H9 (cell line): Measurements from ENCODE around the gene STMN1. TPM values are rescaled to one million over a fixed set of nuclear protein-coding genes. Genes with fewer than 3 reads are reported as not detected.
A peak's percentile ranks its signal among the peaks of the same experiment; 100 is the strongest.

Experiments
- DNase-seq: peaks from one replicate; pipeline ENCODE4 v3.0.0-alpha.2; 2017
- H2AFZ ChIP-seq: one replicate; pipeline ENCODE4 v1.6.1; 2013; ENCODE audit warnings: mild to moderate bottlenecking, low read length, control low read depth, moderate library complexity
- H2AK5ac ChIP-seq: 2 replicates; pipeline ENCODE4 v1.6.1; 2013; ENCODE audit warnings: low read length, control low read depth, mixed read lengths; ENCODE audit not compliant: insufficient read length
- H2BK120ac ChIP-seq: one replicate; pipeline ENCODE4 v1.6.1; 2013; ENCODE audit warnings: low read depth, mild to moderate bottlenecking, low read length, control low read depth, inconsistent platforms; ENCODE audit not compliant: poor library complexity, severe bottlenecking
- H2BK12ac ChIP-seq: 2 replicates; pipeline ENCODE4 v1.6.1; 2013; ENCODE audit warnings: low read length, control low read depth, mixed read lengths, low read depth; ENCODE audit not compliant: insufficient read length
- H2BK15ac ChIP-seq: 2 replicates; pipeline ENCODE4 v1.6.1; 2013; ENCODE audit warnings: low read depth, low read length, control low read depth
- H2BK20ac ChIP-seq: one replicate; pipeline ENCODE4 v1.6.1; 2013; ENCODE audit warnings: low read depth, mild to moderate bottlenecking, low read length, control low read depth, inconsistent platforms; ENCODE audit not compliant: poor library complexity, severe bottlenecking
- H2BK5ac ChIP-seq: 2 replicates; pipeline ENCODE4 v1.6.1; 2013; ENCODE audit warnings: low read length, control low read depth, mixed read lengths; ENCODE audit not compliant: insufficient read length
- H3K14ac ChIP-seq: 2 replicates; pipeline ENCODE4 v1.6.1; 2013; ENCODE audit warnings: low read length, control low read depth; ENCODE audit not compliant: insufficient read depth
- H3K18ac ChIP-seq: 2 replicates; pipeline ENCODE4 v1.6.1; 2013; ENCODE audit warnings: low read depth, mild to moderate bottlenecking, mixed read lengths, low read length, control low read depth; ENCODE audit not compliant: insufficient read length
- H3K23ac ChIP-seq: 2 replicates; pipeline ENCODE4 v1.6.1; 2013; ENCODE audit warnings: low read length, control low read depth, mixed read lengths, low read depth; ENCODE audit not compliant: insufficient read length
- H3K23me2 ChIP-seq: 2 replicates; pipeline ENCODE4 v1.6.1; 2013; ENCODE audit warnings: low read depth, mild to moderate bottlenecking, mixed read lengths, low read length, control low read depth; ENCODE audit not compliant: insufficient read length, poor library complexity, severe bottlenecking
- H3K27ac ChIP-seq: 2 replicates; pipeline ENCODE4 v1.5.1; 2013; ENCODE audit warnings: low read length, control low read depth, mixed read lengths, low read depth; ENCODE audit not compliant: insufficient read length
- H3K27me3 ChIP-seq: 2 replicates; pipeline ENCODE4 v1.6.1; 2013; ENCODE audit warnings: low read length, control low read depth, inconsistent platforms; ENCODE audit not compliant: insufficient read depth
- H3K4ac ChIP-seq: 2 replicates; pipeline ENCODE4 v1.6.1; 2013; ENCODE audit warnings: low read depth, mild to moderate bottlenecking, control low read depth, inconsistent platforms, low read length, moderate library complexity
- H3K4me1 ChIP-seq: 2 replicates; pipeline ENCODE4 v1.6.1; 2013; ENCODE audit warnings: low read length, control low read depth, inconsistent platforms; ENCODE audit not compliant: insufficient read depth
- H3K4me2 ChIP-seq: 2 replicates; pipeline ENCODE4 v1.6.1; 2013; ENCODE audit warnings: low read length, control low read depth, mixed read lengths; ENCODE audit not compliant: insufficient read length, insufficient read depth
- H3K56ac ChIP-seq: 2 replicates; pipeline ENCODE4 v1.6.1; 2013; ENCODE audit warnings: low read depth, mild to moderate bottlenecking, mixed read lengths, low read length, control low read depth; ENCODE audit not compliant: insufficient read length
- H3K79me1 ChIP-seq: 2 replicates; pipeline ENCODE4 v1.6.1; 2013; ENCODE audit warnings: low read depth, mild to moderate bottlenecking, moderate library complexity, low read length, control low read depth, inconsistent platforms; ENCODE audit not compliant: insufficient read depth, poor library complexity, severe bottlenecking
- H3K79me2 ChIP-seq: 2 replicates; pipeline ENCODE4 v1.6.1; 2013; ENCODE audit warnings: low read length, control low read depth, inconsistent platforms; ENCODE audit not compliant: insufficient read depth
- H3K9ac ChIP-seq: 2 replicates; pipeline ENCODE4 v1.6.1; 2013; ENCODE audit warnings: low read length, control low read depth, mixed read lengths; ENCODE audit not compliant: insufficient read length; ENCODE audit errors: extremely low read depth
- H3K9me3 ChIP-seq: one replicate; pipeline ENCODE4 v1.6.1; 2013; ENCODE audit warnings: low read depth, low read length, inconsistent platforms; ENCODE audit not compliant: control insufficient read depth
- H3T11ph ChIP-seq: one replicate; pipeline ENCODE4 v1.6.1; 2013; ENCODE audit warnings: mild to moderate bottlenecking, low read length, control low read depth, inconsistent platforms
- H4K20me1 ChIP-seq: one replicate; pipeline ENCODE4 v1.6.1; 2013; ENCODE audit not compliant: control insufficient read depth, insufficient read length, insufficient read depth
- H4K5ac ChIP-seq: 2 replicates; pipeline ENCODE4 v1.6.1; 2013; ENCODE audit warnings: low read depth, mild to moderate bottlenecking, mixed read lengths, low read length, control low read depth; ENCODE audit not compliant: insufficient read length
- H4K8ac ChIP-seq: replicated peaks from 2 replicates; pipeline ENCODE4 v1.6.1; 2013; ENCODE audit warnings: low read length, control low read depth, mixed read lengths, low read depth; ENCODE audit not compliant: insufficient read length
- H4K91ac ChIP-seq: 2 replicates; pipeline ENCODE4 v1.6.1; 2013; ENCODE audit warnings: low read depth, mild to moderate bottlenecking, moderate library complexity, mixed read lengths, low read length, control low read depth; ENCODE audit not compliant: insufficient read length
- H3K27ac Mint-ChIP-seq, 3 experiments: 2 replicates in 2 of 3; 3 replicates in 1 of 3; pipeline ENCODE4 v1.8.0; 2020 to 2021; ENCODE audit warnings: mixed read lengths in 3 of 3, mild to moderate bottlenecking in 1 of 3, moderate library complexity in 1 of 3
- H3K27me3 Mint-ChIP-seq: 2 replicates; pipeline ENCODE4 v1.8.0; 2021; ENCODE audit warnings: low read depth, mild to moderate bottlenecking, moderate library complexity, mixed read lengths
- H3K36me3 Mint-ChIP-seq, 3 experiments: 2 replicates in 2 of 3; 3 replicates in 1 of 3; pipeline ENCODE4 v1.8.0; 2020 to 2021; ENCODE audit warnings: low read depth in 3 of 3, mixed read lengths in 3 of 3; ENCODE audit not compliant: insufficient read depth in 1 of 3
- H3K4me1 Mint-ChIP-seq, 2 experiments: 2 replicates each; pipeline ENCODE4 v1.8.0; 2020; ENCODE audit warnings: mixed read lengths in 2 of 2
- H3K4me3 Mint-ChIP-seq, 2 experiments: 2 replicates in 1 of 2; 3 replicates in 1 of 2; pipeline ENCODE4 v1.8.0; 2020 to 2021; ENCODE audit warnings: mild to moderate bottlenecking in 2 of 2, mixed read lengths in 2 of 2, moderate library complexity in 1 of 2
- H3K9me3 Mint-ChIP-seq, 2 experiments: 2 replicates in 1 of 2; 3 replicates in 1 of 2; pipeline ENCODE4 v1.8.0; 2020; ENCODE audit warnings: mild to moderate bottlenecking in 2 of 2, mixed read lengths in 2 of 2, moderate library complexity in 1 of 2
- CTCF ChIP-seq: fragments of 200-600 bp; sonication (generic); conservative IDR thresholded peaks from 3 replicates; pipeline ENCODE4 v1.8.0; 2021; ENCODE audit warnings: antibody characterized with exemption, mild to moderate bottlenecking
- WGBS: extraction: QIAGEN DNeasy Blood & Tissue Kit; methylation state at CpG from one replicate; pipeline ENCODE4 v1.1.7; 2013; ENCODE audit warnings: missing lambda C conversion rate, low lambda C conversion rate, mixed read lengths; ENCODE audit not compliant: insufficient read length; ENCODE audit errors: extremely low coverage; 5-methylcytosine and 5-hydroxymethylcytosine counted together
- total RNA-seq: library from RNA; stranded (reverse); gene quantifications from 2 replicates; pipeline ENCODE4 v1.2.1, GENCODE V29; 2021

STMN1 gene
- total RNA-seq, 1 experiment from 2014 or later = 500 TPM

- Histone ChIP-seq H3K14ac (no peak overlapping the region), H3K79me2 (peaks cover 9% of the 10 kb centered on the region; the same call in 1 of the 2 replicates), H2AFZ (no peak overlapping the region), H3K4ac (no peak overlapping the region), H4K20me1 (no peaks in the 10 kb centered on the region), H3K4me2 (no peak overlapping the region), H3K18ac (no peak overlapping the region), H3K79me1 (peaks cover 4% of the 10 kb centered on the region), H2BK5ac (no peak overlapping the region), H3K4me1 (peaks cover 3% of the 10 kb centered on the region; the same call in 1 of the 2 replicates), H3K27ac (no peak overlapping the region), H3K27me3 (no peaks in the 10 kb centered on the region), H2AK5ac (no peak overlapping the region), H2BK15ac (no peak overlapping the region), H3K23me2 (peaks cover 16% of the 10 kb centered on the region), H3K9ac (no peak overlapping the region), H3T11ph (no peak overlapping the region), H4K8ac (no peak overlapping the region), H2BK12ac (no peak overlapping the region), H3K9me3 (no peaks in the 10 kb centered on the region), H4K91ac (no peak overlapping the region), H3K23ac (no peak overlapping the region), H4K5ac (no peak overlapping the region), H3K56ac (no peak overlapping the region), H2BK20ac (no peak overlapping the region), H2BK120ac (no peak overlapping the region)
- Mint-ChIP-seq H3K4me1 (peaks cover 14 to 24% of the 10 kb centered on the region in 2 experiments), H3K4me3 (0 out of 5 replicates have a peak overlapping the region, but pooled peaks of 1 of the 2 experiments have one; percentile 8), H3K36me3 (peaks cover 0 to 2% (median 0%) of the 10 kb centered on the region in 3 experiments; a peak in 2 of 7 replicates), H3K9me3 (no peaks in the 10 kb centered on the region), H3K27ac (peak overlapping the region in 2 of 3 experiments; percentile 36 to 44; a peak in 4 of 7 replicates), H3K27me3 (no peaks in the 10 kb centered on the region)
- DNase-seq = no peak
- no peak for TF ChIP-seq CTCF
- WGBS = no CpG with 5 or more reads among the region's 11 CpGs
Observed at GRCh38 chr1:25856856-25857255, 49.4 kb downstream of the STMN1 start.
